ENCODE data around the gene MICAL2.
A peak's percentile ranks its signal among the peaks of the same experiment; 100 is the strongest.

MICAL2 gene

GRCh38 chr11:12281571-12282478 lies 171.4 kb downstream of the MICAL2 start:
- peak; percentile 64 for DNase-seq (ENCODE audit: low read depth, low spot score)
- no peak overlapping the region for H3K4me3 ChIP-seq (ENCODE audit: low read length)

- DNase-seq (ENCODE audit: low read depth, low spot score): no peak
- no peak overlapping the region for H3K4me3 ChIP-seq (ENCODE audit: low read length)
These were observed 172.3 kb downstream of the MICAL2 start for GRCh38 chr11:12282676-12283075.

- no peak overlapping the region for H3K4me3 ChIP-seq (ENCODE audit: low read length)
- DNase-seq (ENCODE audit: low read depth, low spot score): no peak
These were observed 174.1 kb downstream of the MICAL2 start for GRCh38 chr11:12284316-12285050.

GRCh38 chr11:12285106-12285505 lies 174.7 kb downstream of the MICAL2 start:
- H3K4me3 ChIP-seq (ENCODE audit: low read length): no peak overlapping the region
- DNase-seq (ENCODE audit: low read depth, low spot score): no peak

GRCh38 chr11:12285811-12286222 lies 175.4 kb downstream of the MICAL2 start:
- no peak overlapping the region for H3K4me3 ChIP-seq (ENCODE audit: low read length)
- DNase-seq (ENCODE audit: low read depth, low spot score): no peak

GRCh38 chr11:12286606-12287005 lies 176.2 kb downstream of the MICAL2 start:
- no peak for DNase-seq (ENCODE audit: low read depth, low spot score)
- no peak overlapping the region for H3K4me3 ChIP-seq (ENCODE audit: low read length)

GRCh38 chr11:12287009-12287373 lies 176.6 kb downstream of the MICAL2 start:
- DNase-seq (ENCODE audit: low read depth, low spot score): no peak
- H3K4me3 ChIP-seq (ENCODE audit: low read length): no peak overlapping the region

- DNase-seq (ENCODE audit: low read depth, low spot score): peak; percentile 35
- H3K4me3 ChIP-seq (ENCODE audit: low read length): no peak overlapping the region
These were observed 177.2 kb downstream of the MICAL2 start for GRCh38 chr11:12287374-12288211.

- peak; percentile 47 for DNase-seq (ENCODE audit: low read depth, low spot score)
- H3K4me3 ChIP-seq (ENCODE audit: low read length): no peak overlapping the region
These were observed 178.0 kb downstream of the MICAL2 start for GRCh38 chr11:12288212-12288930.

- no peak for DNase-seq (ENCODE audit: low read depth, low spot score)
These were observed 178.7 kb downstream of the MICAL2 start for GRCh38 chr11:12288931-12289666.

GRCh38 chr11:12289667-12290476 lies 179.5 kb downstream of the MICAL2 start:
- DNase-seq (ENCODE audit: low read depth, low spot score): peak; percentile 58
- no peak overlapping the region for H3K4me3 ChIP-seq (ENCODE audit: low read length)

More at GRCh38 chr11:12288931-12289666, 178.7 kb downstream of the MICAL2 start:
- no peak overlapping the region for H3K4me3 ChIP-seq (ENCODE audit: low read length)

GRCh38 chr11:12290477-12290922 lies 180.1 kb downstream of the MICAL2 start:
- DNase-seq (ENCODE audit: low read depth, low spot score): no peak

GRCh38 chr11:12291313-12291712 lies 180.9 kb downstream of the MICAL2 start:
- no peak for DNase-seq (ENCODE audit: low read depth, low spot score)
- no peak overlapping the region for H3K4me3 ChIP-seq (ENCODE audit: low read length)

More at GRCh38 chr11:12290477-12290922, 180.1 kb downstream of the MICAL2 start:
- H3K4me3 ChIP-seq (ENCODE audit: low read length): no peak overlapping the region

GRCh38 chr11:12291766-12292165 lies 181.4 kb downstream of the MICAL2 start:
- no peak for DNase-seq (ENCODE audit: low read depth, low spot score)
- H3K4me3 ChIP-seq (ENCODE audit: low read length): no peak overlapping the region

- no peak for DNase-seq (ENCODE audit: low read depth, low spot score)
- no peak overlapping the region for H3K4me3 ChIP-seq (ENCODE audit: low read length)
These were observed 182.4 kb downstream of the MICAL2 start for GRCh38 chr11:12292766-12293165.

- no peak overlapping the region for H3K4me3 ChIP-seq (ENCODE audit: low read length)
- no peak for DNase-seq (ENCODE audit: low read depth, low spot score)
These were observed 183.1 kb downstream of the MICAL2 start for GRCh38 chr11:12293486-12293885.

GRCh38 chr11:12294613-12295012 lies 184.2 kb downstream of the MICAL2 start:
- no peak for DNase-seq (ENCODE audit: low read depth, low spot score)
- no peak overlapping the region for H3K4me3 ChIP-seq (ENCODE audit: low read length)

Data from Jurkat, Clone E6-1 (cell line).